HT-29 (cell line): ENCODE results near the gene PACS1. TPM values are rescaled to one million over a fixed set of nuclear protein-coding genes. Genes with fewer than 3 reads are reported as not detected.
A peak's percentile ranks its signal among the peaks of the same experiment; 100 is the strongest.
"Not testable (repeated sequence)": the region's sequence is repeated elsewhere in the genome, so short reads cannot be mapped to it uniquely, and the experiment has no call there.

Experiments used
- DNase-seq: peaks from one replicate; pipeline ENCODE4 v3.0.0-alpha.2; 2015; ENCODE audit warnings: low spot score
- total RNA-seq: library from RNA; depleted of rRNA; stranded (reverse); fragments of >200 nt; shearing (Covaris generic); gene quantifications from 2 replicates; pipeline ENCODE4 v1.2.3, GENCODE V29; 2014

The PACS1 gene
- total RNA-seq, 1 experiment from 2014 or later, result 23.1 TPM

DNA sequence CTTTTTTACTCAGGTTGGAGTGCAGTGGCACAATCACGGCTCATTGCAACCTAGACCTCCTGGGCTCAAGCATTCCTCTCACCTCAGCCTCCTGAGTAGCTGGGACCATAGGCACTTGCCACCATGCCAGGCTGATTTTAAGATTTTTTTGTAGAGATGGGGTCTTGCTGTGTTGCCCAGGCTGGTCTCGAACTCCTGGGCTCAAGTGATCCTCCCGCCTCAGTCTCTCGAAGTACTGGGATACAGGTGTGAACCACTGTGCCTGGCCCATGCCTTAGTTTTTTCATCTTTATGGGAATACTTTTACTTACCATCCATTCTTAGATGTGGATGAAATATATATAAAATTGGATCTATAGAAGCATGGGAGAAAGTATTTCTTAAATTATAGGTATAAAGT, 5.2 kb downstream of the PACS1 start:
- no peak for DNase-seq

DNA sequence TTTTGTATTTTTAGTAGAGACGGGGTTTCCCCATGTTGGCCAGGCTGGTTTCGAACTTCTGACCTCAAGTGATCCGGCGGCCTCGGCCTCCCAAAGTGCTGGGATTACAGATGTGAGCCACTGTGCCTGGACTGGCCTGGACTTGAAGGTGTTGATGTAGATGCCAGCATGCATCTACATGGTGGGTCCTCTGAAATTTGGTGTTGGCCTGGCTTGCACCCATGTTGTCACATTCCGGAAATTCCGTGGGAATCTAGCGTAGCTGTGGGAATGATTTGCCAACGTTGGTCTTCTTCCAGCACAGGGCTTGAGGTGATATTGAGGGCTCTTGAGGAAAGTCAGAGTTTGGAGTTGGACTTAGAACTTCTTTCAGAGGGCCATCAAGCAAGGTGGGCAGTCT, 6.5 kb downstream of the PACS1 start:
- no peak for DNase-seq

DNA sequence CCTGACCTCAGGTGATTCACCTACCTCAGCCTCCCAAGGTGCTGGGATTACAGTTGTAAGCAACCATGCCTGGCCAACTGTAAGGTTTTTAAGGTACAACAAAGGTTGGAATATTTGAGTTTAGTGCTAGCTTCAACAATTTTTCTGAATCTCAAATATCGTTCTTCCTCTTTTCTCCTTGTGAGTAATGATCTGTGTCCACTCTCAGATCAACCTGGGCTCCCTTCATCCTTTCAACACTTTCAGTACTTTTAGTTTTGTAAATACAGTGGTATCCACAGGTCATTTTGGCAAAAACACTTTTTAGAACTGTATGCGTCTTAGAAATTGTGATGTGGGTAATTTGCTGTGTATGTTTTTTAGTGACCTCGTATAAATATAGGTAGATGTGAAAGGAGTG, 7.9 kb downstream of the PACS1 start:
- no peak for DNase-seq

DNA sequence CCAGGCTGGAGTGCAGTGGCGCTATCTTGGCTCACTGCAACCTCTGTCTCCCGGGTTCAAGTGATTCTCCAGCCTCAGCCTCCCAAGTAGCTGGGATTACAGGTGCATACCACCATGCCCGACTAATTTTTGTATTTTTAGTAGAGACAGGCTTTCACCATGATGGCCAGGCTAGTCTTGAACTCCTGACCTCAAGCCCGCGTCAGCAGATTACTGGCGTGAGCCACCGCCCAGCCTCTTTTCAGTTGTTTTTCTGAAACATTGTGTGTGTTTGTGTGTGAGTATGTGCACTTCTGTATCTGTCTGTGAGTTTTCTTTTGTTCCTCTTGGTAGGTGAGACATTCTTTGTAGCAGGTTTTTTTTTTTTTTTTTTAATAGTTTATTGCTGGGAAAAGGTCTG, 8.9 kb downstream of the PACS1 start:
- DNase-seq, result not testable (repeated sequence)

DNA sequence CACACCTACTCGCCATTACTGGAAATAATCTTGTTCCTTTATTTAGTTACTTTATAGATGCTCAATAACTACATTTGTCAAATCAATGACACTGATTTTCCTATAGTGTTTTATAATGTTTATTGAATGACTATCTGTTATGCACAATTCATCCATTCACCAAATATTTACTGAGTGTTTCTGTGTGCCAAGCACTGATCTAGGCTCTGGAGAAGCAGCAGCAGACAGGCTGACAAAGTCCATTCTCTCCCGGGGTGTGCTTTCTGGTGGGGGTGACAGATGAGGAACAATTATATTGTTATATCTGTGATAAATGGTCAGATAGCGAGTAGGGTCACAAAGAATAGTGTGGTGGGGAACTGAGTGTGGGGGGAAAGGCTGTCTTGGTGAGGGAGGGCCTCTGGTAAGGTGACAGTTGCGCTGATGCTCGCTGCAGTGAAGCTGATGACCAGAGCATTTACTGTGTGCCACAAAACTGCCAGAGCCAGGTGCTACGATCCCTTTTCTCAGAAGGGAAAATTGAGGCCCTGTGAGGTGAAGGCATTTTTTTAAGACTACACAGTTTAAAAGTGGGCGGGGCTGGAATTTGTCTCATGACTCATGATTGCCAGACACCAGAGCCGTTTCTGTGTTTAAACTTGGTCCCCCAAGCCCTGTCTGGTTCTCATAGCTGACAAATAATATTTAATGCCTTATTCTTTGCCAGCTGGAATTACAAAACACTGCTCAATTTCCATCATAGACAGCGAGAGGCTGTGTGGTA, 10.2 kb downstream of the PACS1 start:
- peak; percentile 34 for DNase-seq

DNA sequence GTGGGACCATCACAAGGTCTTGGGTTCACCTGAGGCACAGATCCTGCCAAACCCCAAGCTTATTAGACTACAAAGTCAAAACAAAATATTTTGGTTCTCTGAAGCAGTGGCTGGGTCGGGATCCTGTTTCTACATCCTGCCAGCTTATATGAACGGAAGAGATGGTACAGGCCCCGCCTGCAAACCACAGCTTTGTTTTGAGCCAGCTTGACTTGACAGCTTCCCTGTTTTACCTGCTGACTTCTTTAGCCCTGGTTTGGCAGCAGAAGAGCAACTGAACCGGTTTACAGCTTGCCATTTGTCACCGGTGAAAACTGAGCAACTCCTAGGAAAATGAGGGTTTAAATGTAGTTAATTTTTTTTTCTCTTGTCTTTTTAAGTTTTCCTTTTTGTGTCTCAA, 11.4 kb downstream of the PACS1 start:
- peak; percentile 86 for DNase-seq

DNA sequence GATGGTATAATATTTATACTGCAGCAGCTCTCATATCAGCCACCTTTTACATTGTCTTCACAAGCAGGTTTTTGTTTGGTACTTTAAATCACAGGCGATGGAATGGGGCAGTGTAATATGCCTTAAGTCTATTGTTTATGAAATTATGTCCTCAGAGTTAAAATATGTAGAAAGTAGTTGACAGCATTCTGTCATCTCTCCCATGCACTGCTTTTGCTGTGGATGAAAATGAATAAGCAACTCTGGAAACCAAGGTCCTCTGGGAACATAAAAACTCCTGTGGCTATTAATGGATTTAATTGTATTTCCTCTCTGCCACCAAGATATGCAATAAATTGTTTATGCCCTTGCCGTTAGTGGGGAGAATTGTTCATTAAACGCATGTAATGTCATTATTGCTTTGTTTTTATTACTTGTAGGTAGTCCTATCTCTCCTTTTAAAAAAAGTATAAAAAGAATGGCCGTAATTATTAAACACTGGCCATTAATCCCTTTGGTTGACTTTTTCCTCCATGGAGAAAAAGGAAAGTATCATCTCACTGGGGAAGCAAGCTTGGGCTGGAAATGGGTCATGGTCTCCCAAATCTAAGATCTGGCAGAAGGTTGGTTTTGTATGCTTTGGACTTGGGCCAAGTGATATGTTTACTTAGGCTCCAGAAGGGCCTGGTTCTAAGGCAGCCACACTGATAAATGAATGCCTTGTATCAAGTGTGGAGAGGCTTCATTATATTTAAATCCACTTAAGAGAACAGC, 13.1 kb downstream of the PACS1 start:
- peak; percentile 75 for DNase-seq

DNA sequence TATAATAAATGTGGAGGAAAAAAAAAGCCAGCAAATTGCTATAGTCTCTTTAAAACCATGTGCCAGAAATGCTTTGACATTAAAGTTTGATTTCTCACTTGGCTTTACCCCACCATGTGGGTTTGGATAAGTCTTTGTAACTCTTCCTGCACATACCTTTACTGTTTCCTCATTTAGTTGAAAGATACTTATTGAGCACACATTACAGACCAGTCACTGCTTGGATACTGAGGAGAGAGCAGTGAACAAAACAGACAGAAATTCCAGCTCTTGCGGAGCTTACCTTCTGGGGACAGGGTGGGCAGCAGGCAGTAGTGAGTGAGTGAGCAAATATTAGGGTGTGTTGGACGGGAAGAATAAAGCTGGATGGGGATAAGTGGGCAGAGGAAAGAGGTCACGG, 13.7 kb downstream of the PACS1 start:
- DNase-seq, result no peak

DNA sequence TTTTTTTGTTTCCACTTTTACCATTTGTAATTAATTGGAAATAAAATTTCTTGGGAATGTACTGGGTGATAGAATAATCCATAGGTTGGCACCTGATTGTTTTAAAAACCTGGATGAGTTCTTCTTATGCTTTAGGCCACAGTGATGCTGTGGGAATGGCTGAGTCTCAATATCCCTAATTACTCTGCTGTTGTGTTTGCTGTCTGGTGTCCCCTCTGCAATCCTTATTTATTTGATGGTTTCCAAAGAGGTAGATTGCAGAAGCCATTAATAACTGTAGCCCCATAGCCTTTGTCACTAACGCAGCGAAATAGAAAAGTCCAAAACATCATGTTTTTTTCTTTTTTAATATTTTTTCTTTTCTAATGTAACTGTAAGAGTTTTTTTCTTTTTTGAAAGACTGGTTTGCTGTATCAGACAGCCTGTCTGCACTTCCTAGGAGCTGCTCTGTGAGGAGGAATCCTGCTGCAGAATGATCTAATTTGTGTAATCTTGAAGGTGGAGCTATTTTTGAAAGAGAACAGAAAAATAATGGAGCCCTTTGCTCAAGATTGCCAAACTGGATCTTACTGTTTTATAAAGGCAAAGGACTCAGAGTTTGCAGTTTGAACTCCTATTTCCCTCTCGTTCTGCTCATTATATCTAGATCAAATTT, 14.9 kb downstream of the PACS1 start:
- no peak for DNase-seq

DNA sequence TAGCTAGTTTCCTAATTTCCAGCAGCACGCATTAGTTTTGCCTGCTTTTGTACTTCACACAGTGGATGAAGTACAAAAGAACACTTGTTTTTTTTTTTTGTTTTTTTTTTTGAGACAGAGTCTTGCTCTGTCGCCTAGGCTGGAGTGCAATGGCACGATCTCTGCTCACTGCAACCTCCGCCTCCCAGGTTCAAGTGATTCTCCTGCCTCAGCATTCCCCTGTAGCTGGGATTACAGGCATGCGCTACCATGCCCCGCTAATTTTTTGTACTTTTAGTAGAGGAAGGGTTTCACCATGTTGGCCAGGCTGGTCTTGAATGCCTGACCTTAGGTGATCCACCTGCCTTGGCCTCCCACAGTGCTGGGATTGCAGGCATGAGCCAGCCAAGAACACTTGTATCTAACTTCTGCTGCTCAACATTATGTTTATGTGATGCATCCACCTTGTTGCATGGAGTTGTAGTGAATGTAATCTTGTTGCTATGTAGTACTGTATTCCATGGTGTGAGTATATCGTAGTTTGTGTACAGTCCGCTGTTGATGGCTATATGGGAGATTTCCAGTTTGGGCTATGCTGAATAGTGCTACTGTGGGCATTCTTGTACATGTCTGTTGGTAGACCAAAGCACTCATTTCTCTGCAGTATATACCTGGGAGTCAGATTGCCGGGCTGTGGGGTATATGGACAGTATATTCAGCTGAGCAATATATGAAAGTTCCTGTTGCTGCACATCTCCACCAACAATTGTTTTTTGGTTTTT, 17.3 kb downstream of the PACS1 start:
- DNase-seq, result no peak

DNA sequence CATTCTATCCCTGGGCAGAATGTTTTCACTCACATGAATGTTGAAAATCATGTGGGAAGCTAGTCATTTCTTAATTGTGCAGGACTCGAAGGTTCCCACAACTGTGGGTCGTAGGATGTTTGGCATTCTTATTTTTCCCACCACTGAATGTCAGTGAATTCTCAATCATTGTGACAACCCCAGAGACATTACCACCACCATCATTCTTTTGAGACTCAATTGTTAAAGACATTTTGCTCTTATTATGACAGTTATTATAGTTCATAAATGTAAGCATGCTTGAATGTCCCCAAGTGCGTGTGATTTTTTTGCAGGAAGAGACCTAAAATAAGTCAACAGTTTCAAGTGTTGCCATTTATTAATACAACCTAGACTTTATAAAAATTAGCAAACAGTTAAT, 19.0 kb downstream of the PACS1 start:
- no peak for DNase-seq

DNA sequence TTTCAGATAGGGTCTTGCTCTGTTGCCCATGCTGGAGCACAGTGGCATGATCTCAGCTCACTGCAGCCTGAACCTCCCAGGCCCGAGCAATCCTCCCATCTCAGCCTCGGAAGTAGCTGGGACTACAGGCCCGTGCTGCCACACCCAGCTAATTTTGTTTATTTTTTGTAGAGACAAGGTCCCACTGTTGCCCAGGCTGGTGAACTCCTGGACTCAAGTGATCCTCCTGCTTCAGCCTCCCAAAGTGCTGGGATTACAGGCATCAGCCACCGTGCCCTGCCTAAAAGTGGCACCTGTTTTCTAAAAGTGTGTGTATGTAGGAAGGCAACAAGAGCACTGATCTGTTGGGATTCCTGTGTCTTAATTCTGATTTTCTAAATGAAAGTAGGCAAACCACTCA, 20.2 kb downstream of the PACS1 start:
- no peak for DNase-seq

DNA sequence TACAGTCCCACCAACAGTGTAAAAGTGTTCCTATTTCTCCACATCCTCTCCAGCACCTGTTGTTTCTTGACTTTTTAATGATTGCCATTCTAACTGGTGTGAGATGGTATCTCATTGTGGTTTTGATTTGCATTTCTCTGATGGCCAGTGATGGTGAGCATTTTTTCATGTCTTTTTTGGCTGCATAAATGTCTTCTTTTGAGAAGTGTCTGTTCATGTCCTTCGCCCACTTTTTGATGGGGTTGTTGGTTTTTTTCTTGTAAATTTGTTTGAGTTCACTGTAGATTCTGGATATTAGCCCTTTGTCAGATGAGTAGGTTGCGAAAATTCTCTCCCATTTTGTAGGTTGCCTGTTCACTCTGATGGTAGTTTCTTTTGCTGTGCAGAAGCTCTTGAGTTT, 22.1 kb downstream of the PACS1 start:
- not testable (repeated sequence) for DNase-seq

DNA sequence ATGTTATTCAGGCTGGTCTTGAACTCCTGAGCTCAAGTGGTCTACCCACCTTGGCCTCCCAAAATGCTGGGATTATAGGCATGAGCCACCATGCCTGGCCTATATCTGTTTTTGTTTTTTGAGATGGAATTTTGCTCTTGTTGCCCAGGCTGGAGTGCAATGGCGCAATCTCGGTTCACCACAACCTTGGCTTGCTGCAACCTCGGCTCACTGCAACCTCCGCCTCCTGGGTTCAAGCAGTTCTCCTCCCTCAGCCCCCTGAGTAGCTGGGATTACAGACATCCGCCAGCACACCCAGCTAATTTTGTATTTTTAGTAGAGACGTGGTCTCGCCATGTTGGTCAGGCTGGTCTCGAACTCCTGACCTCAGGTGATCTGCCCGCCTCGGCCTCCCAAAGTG, 29.7 kb downstream of the PACS1 start:
- DNase-seq, result not testable (repeated sequence)

DNA sequence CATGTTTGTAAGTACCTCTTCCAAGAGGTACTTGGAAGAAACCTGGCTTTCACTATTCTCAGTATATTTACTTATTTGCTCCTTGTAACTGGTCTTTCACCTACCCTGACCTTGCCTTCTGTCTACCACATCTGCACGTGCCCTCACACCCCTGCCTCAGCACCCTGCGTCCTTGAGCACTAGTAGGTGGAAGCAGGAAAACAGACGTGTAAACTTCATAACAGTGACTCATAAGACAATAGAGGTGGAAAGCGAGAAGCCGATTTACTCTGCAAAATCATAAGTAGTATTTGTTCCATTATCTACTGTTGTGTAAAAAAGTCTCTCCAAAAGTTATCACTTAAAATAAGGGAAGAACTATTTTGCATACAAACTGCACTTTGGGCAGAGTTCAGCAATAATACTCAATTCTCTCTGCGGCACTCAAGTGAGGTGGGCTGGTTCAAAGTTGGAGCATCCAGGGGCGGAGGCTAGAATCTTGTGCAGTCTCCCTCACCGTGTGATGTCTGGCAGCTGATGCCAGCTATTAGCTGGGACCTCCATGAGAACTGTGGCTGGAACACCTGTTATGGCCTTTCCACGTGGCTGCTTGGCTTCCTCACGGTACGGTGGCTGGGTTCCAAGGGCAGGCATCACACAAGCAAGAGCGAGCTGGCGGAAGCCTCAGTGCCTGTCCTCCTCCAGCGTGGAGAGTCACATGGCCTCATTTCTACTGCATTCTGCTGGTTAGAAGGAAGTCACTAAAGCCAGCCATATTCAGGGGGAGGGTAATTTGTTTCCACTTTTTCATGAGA, 30.4 kb downstream of the PACS1 start:
- DNase-seq, result peak; percentile 55

DNA sequence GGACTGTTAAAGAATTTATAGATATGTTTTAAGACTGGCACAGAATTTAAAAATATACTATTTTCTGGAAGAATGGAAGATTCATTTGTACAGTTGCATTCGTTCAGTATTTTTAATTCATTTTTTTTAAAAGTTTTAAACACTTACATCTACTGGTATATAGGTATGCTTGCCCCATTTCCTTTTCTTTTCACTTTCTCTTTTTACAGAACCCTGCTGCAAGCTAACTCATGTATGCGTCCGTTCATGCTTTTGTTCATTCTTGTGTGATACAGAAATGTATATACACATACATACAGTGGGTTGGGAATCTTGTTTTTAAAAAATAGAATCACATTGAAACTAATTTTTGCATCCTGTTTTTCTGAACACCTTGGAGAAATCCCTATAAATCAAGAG, 31.0 kb downstream of the PACS1 start:
- DNase-seq, result no peak

DNA sequence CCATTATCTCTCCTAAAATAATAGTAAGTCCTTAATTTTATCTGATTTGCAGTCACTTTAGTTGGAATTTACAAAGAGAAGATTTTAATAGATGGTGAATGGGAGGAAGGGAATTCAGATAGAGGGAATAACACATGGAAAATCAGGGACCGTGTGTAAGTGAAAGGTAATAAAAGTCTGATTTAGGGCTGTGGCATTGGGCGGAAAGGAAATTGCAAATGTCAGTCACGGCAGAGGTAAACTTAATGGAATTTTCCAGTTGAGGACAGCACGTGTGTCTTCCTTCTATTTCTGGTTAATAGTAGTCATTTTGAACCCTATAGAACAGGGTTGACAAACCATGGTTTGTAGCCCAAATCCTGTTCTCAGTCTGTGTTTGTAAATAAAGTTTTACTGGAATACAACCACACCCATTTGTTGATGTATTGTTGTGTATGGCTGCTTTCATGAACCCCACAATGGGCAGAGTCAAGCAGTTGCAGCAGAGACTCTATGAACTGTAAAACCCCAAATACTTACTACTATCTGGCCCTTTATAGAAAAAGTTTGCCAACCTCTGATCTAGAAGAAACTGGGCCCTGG, 34.1 kb downstream of the PACS1 start:
- no peak for DNase-seq

DNA sequence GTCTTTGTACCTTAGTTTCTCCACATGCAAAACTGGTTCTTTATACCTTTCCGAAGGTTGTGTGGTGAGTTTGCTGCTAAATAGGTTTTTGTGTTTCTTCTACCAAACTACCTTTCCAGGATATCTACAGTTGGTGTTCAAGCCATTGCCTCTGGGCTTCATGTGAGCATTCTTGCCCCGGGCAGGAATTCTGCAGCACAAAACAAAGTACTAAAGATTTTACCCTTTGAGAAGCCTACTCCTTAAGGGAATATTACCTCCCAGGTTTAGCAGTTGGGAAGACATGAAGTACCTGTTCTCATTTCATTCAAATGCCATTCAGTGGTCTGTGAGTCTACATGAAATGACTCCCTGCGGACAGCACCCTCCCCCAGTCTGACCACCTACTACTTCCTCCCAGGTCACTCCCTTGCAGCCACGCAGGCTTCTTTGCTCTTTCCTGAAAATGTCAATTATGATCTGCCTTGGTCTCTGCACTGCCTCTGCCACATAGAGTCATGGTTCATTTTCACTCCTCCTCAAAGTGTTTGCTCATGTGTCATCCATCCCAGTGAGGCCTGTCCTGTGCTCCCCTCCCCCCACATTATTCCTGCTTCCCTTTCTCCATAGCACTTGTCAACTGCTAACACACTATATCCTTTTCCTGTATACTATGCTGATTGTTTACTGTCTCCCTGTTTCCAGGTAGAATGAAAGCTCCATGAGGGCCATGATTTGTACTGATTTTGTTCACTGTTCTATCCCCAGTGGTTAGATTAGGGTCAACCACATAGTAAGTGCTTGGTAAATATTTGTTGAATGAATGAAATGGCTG, 36.9 kb downstream of the PACS1 start:
- no peak for DNase-seq

DNA sequence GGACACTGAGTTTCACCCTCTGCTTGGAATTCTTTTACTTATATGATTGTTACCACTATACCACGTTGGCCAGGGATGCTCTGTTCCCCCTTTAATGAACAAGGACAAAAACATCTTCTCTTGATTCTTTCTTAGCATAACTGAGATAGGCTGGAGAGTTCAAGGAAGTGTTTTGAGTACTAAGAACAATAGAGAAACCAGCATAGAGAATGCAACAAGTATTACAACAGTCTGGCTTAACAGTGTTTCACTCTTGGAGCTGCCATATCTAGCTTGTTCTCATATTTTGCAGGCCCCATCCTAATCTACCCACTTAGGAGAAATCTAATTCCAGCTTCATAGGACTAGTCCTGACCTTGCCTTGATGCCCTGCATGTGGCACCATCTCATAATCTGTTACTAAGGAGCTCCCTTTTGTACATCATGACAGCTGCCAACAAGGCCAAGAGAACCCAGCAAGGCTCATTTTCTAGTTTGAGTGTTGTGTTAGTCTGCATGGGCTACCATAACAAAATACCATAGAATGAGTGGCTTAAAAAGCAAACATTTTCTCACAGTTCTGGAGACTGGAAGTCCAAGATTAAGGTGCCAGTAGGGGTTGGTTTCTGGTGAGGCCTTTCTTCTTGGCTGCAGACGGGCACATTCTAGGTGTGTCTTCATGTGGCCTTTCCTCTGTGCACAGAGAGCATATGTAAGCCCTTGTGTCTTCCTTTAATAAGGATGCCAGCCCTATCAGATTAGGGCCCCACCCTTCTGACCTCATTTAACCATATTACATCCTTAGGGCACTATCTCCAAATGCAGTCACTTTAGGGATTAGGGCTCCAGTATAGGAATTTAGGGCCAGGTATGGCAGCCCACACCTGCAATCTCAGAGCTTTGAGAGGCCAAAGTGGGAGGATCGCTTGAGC, 37.8 kb downstream of the PACS1 start:
- DNase-seq, result no peak
